GM18951 (cell line): ENCODE results near the gene TANGO2.

Experiments used
- POLR2A ChIP-seq: IDR thresholded peaks from 4 replicates; pipeline ENCODE4 v1.6.1; 2011; ENCODE audit warnings: mild to moderate bottlenecking; ENCODE audit not compliant: insufficient read length, insufficient read depth; ENCODE audit errors: extremely low read depth
- in situ Hi-C: fragments of 300-500 bp; cut with MboI; formaldehyde crosslinking; loops from one replicate; pipeline ENCODE4 v1.12.0; 2022; ENCODE audit warnings: low sequenced_read_pairs, mixed read lengths, inconsistent platforms; ENCODE audit not compliant: unreplicated experiment

Gene TANGO2

GRCh38 chr22:20020533-20021195, at the start of gene TANGO2:
Gene TANGO2 (plus strand): TSS chr22:20021110. CDS start chr22:20036799, 15,689 bp downstream.
- in situ Hi-C loops, result no loop called here
- TF ChIP-seq POLR2A, result peak; percentile 95

- in situ Hi-C loops, result no loop called here
- no peak for TF ChIP-seq POLR2A
These were observed 49.4 kb upstream of the TANGO2 start for GRCh38 chr22:19971276-19972124.

- in situ Hi-C loops, result no loop called here
- no peak for TF ChIP-seq POLR2A
These were observed 48.7 kb upstream of the TANGO2 start for GRCh38 chr22:19972251-19972650.

- in situ Hi-C loops, result no loop called here
- no peak for TF ChIP-seq POLR2A
These were observed 48.0 kb upstream of the TANGO2 start for GRCh38 chr22:19972652-19973550.

GRCh38 chr22:19973551-19974267, 47.2 kb upstream of the TANGO2 start:
- in situ Hi-C loops, result no loop called here
- TF ChIP-seq POLR2A, result no peak

- in situ Hi-C loops, result no loop called here
- no peak for TF ChIP-seq POLR2A
These were observed 46.5 kb upstream of the TANGO2 start for GRCh38 chr22:19974268-19974861.

- TF ChIP-seq POLR2A, result no peak
- in situ Hi-C loops, result no loop called here
These were observed 45.8 kb upstream of the TANGO2 start for GRCh38 chr22:19974935-19975706.

GRCh38 chr22:19975707-19976035, 45.2 kb upstream of the TANGO2 start:
- TF ChIP-seq POLR2A, result no peak
- in situ Hi-C loops, result no loop called here

- no peak for TF ChIP-seq POLR2A
- in situ Hi-C loops, result no loop called here
These were observed 44.2 kb upstream of the TANGO2 start for GRCh38 chr22:19976671-19977070.

- in situ Hi-C loops, result no loop called here
- TF ChIP-seq POLR2A, result no peak
These were observed 43.3 kb upstream of the TANGO2 start for GRCh38 chr22:19977296-19978243.

GRCh38 chr22:19978748-19979147, 42.2 kb upstream of the TANGO2 start:
- in situ Hi-C loops, result no loop called here
- no peak for TF ChIP-seq POLR2A
